ENCODE measurements around the gene BNC2.

Gene BNC2

DNA sequence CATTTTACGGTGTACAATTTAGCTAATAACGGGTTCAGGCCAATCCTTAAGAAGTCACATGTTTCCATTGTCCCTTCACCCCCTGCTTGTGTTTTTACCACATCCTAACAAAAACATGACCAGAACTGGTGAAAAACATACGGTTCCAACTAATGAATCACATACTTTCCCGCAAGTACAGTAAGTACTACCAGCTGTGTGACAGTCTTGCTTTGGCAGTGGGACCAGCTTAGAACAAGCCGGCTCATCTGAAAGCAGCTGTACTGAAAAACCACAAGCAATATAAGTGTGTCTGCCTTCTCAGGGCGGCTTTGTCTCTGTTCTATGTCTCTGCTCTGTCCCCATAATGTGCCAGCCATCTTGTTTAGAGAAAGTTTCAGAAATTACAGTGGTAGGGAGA, 242.5 kb downstream of the BNC2 start:
- DNase-seq (ENCODE audit: low spot score): no peak

DNA sequence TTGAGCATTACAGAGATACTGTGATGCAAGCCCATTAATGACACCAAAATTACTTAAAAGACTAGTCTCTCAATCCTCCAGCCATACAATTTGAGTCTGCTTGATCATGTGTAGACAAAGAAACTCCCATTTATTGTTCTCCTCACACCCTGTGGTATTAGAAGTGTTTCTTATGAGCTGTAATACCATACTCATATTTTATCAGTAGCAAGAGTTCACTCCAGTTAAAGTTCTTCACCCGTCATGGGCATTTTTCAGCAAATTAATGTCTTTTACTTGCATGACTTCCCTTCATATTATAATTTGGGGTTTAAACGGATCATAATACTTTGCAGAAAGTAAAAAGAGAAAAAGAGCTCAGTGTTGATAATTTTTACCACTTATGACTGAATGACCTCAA, 242.9 kb downstream of the BNC2 start:
- no peak for DNase-seq (ENCODE audit: low spot score)

DNA sequence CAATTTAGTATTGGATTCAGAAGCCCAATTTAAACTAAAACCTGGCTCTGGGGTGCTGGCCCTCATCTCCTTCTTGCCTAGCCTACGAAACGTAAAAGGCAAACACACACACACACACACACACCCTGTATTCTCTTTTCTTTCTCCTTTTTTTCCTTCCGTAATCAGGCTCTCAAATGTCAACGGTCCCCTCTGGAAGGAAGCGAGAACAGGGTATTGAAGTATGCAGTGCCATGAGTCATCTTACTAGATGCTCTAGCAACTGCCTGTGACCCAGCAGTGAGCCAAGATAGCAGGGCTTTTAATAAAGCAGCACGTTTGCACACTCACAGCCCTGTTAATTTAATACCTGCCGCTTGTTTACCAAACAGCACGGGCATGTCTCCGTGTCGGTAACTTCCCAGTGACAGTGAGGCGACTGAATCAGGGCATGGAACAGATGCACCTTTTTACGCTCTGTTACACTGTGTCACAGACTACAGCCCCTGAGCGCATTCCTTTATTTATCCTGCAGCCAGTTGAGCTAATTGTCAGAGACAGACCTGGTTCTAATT, 243.8 kb downstream of the BNC2 start:
- no peak for DNase-seq (ENCODE audit: low spot score)

DNA sequence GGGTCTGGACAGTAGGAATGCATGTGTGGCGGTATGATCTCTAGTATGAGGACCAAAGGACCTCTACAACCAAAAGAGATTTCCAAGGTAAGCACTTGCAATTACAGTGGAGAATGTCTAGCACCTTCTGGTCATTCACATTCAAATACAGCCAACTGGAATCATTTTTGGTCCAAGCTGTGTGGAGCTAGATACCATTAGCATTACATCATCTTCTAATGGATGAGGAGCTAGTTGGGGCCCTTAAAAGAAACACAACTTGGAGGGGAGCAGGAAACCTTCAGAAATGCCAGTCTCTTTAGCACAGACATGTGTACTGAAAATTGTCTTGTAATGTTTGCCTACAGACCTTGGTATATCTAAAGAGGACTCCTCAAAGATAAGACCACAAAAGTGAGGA, 244.7 kb downstream of the BNC2 start:
- DNase-seq (ENCODE audit: low spot score): no peak

DNA sequence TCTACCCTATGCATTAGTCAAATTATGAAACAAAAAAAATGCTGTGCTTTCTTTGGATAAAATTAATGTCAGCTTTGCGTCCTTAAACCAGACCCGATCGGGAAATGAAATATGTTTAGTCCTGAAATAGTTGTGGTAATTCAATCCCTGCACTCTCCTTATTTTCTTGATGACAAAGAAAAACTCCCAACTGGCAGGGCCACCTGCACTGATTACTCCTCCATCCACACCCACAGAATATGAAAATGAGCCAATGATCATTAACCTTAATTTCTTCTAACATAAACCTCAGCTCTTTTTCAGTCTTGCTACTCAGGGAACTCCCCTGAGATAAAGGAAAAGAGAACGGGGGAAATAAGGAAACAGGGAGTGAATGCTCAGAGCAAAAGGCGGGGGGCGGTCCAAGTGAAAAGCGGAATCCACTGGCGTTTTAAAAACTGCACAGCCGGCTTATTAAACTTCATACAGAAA, 245.3 kb downstream of the BNC2 start:
- DNase-seq (ENCODE audit: low spot score): no peak

DNA sequence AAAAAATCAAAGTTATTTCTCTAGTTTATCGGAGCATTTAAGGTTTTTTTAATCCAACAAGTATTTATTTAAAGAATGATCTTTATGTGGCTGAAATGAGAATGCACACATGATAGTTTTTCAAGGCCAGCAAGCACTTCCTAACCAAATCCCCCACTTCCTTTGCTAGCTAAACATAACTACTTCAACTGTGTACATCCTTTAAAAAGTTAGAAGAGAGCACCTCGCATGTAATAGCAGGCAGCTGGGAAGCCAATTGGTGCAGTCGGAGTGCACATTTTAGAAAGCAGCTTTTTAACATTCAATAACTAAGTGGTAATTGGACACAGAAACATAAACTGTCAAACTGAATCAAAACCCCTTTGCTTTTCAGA, 245.7 kb downstream of the BNC2 start:
- no peak for DNase-seq (ENCODE audit: low spot score)

DNA sequence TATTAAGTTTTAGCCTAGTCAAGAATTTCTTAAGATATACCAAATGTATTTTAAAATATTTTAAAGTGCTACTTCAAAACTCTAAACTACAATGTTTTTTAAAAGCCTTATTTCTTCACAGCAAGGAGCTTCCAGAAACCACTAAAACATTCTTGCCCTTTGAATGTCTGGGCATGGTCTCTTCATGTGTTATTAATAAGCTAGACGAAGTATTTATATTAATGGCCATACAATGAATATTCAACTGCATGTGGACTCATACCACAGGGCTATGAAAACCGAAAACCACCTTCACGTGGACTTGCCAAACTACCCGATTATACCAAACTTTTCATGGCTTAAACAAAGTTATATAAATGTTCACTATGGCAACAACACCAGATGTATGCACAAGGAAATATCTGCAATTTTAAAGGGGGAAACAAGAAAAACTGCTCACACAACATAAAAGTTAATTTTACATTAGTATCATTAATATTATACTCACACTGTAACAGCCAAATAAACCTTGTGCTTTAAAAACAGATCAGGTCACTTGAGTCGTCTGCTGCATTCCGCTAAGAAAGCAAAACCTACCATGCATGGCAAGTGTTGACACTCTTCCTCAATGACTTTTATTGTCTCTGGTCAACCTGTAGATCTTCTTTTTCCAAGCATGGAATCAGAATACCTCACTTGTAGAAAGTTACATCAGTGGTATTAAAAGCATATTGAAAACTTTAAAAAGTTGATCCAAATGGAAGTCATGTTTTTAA, 246.3 kb downstream of the BNC2 start:
- no peak for DNase-seq (ENCODE audit: low spot score)

DNA sequence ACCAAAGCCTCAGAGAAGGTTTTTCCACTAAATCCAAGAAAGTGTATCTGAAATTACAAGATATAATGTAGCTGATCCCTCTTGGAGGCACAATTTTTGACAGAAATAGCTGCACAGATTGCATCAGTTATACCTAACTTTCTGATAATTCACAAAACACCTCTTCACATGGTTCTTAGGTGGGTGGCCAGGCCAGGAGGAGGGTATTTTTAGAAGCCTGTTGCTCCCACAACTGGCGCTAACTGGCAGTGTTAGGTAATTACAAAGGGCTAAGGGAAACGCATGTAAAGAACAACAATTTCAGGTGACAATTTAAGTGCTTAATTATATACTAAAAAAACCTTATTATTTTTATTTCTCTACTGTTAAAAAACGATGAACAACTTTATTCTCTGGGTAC, 247.9 kb downstream of the BNC2 start:
- DNase-seq (ENCODE audit: low spot score): no peak

DNA sequence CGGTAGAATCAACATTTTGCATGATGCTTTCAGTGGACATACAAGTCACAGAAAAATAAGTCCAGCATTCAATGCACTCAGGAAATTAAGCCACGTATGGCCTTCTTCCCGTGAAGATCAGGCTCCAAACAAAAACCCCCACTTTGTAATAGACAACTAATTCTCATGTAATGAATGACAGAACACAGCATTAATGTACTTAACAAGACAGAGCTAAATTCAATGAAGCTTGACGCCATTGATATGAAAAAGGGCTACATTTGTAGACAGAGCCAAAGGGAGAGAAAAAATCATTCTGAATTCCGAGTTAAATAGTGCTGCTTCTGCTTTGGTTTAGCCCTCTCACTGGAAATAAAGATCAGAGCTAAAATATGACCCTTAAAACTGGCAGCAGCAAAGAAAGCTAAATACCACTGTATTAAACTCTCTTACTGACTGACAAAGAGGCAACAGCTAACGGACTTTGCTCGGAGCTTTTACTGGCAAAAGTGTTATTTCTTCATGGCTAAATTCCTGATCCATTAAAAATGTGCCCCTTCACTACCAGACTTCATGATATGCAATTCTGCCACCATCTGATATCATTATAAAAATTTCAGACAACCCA, 250.5 kb downstream of the BNC2 start:
- DNase-seq (ENCODE audit: low spot score): no peak

DNA sequence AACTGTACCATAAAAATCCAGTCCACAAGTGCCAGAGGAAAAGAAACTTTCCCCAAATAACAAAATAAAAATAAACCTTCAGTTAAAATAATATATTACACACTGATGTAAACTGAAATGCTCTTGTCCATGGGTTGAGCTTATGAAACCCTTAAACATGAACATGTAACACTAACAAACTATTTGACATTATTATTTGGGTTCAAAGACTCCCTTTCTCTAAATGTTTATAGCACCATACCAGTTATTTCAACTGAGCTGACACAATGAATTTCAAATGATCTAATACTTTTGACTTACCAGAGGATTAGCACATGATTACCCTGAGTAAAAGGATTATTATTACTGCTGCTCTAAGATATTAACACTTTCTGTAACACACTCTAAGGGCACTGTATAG, 251.1 kb downstream of the BNC2 start:
- DNase-seq (ENCODE audit: low spot score): no peak

DNA sequence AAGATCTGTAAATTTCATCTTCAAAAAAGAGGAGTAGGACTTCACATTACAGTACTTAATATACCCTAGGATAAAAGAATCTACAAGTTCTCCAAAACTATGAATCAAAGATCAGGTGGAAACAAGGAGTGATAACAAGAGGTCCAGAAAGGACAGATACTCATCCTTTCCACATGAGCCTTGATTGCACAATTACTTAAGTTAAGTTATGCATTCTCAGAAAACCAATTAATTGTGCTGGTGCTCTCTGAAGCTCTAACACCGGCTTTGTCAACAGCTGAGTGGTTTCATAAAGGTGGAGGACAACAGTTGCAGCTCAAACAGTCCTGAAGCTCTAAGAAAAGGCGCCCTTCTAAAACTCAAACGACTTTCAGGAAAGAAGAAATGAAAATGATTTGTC, 251.9 kb downstream of the BNC2 start:
- no peak for DNase-seq (ENCODE audit: low spot score)

DNA sequence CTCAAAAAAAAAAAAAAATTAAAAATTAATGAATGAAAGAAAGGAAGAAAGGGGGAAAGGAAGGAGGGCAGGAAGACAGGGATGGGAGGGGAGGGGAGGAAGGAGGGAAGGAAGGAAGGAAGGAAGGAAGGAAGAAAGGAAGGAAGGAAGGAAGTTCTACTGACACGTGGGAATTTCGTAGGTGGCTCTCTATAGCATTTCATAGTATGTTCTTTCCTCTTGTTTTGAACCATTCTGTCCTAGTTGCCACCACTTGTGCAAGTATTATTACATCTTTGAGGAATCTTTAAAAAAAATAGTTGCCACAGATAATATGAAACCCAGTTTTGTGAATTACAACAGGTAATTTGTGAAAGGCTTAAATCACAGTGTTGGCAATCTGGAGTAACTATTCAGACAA, 253.8 kb downstream of the BNC2 start:
- no peak for DNase-seq (ENCODE audit: low spot score)

DNA sequence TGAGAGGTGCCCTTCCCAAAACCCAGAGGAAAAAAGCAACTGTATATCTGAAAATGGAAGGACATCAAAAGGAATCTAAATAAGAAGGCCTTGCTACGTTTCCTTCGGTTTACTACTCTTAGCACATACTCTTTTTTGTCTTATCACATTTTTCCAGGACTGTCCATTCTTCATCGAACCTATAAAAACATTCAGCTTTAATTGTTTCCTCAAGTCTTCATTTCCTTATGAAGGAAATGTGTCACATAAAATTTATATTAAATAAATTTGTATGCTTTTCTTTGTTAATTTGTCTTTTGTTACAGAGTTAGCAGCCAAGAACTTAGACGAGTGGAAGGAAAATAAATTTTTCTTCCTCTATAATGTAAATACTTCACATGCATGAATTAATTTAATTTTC, 255.0 kb downstream of the BNC2 start:
- DNase-seq (ENCODE audit: low spot score): no peak

DNA sequence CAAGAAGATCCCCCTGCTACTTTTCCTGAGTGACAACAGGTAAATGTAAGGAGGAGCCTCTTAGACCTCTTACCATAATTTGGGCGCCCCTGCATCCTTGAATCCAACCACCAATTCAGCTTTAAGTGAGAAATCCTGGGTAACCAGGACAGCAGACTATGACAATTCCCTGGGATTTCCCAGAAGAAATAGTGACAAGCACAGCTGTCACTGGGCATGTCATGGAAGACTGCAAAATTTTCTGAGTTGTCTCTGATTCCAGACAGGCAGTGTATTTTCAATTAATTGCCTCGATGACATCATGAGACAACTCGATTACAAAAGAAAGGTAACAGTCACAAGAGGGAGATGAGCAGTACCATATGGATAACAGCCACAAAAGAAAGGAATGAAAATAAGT, 256.9 kb downstream of the BNC2 start:
- no peak for DNase-seq (ENCODE audit: low spot score)

DNA sequence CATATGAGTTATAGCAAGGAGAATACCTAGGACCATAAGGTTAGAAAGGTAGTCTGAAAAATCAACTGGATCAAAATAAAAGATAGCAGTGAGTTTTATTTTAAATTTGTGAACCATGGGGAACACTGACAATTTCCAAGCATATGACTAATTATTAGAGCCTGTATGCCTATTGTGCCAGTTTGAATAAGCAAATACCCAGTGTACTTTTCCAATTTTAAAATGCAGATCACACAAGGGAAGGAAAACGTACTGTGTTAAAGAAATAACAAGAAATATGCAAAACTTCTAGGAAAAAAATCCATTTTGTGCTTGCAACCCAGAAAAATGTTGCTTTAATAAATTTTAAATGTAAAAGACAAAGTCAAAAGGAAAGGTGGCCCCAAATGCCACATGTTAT, 257.4 kb downstream of the BNC2 start:
- no peak for DNase-seq (ENCODE audit: low spot score)

DNA sequence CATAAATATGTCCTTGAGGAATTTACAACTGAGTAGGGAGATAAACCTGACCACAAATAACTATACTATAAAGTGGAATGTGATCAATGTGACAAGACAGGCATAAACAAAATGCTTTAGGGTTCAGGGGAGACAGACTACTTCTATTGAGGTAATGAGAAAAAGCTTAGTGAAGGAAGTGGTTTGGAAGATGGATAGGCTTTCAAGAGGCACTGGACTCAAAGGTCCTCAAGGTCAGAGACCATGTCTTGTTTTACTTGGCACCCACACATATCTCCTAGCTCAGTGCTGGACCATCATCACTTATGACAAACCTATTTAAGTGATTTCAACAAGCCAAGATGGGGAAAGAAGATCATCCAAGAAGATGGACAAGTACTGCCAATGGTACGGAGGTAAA, 257.8 kb downstream of the BNC2 start:
- no peak for DNase-seq (ENCODE audit: low spot score)

DNA sequence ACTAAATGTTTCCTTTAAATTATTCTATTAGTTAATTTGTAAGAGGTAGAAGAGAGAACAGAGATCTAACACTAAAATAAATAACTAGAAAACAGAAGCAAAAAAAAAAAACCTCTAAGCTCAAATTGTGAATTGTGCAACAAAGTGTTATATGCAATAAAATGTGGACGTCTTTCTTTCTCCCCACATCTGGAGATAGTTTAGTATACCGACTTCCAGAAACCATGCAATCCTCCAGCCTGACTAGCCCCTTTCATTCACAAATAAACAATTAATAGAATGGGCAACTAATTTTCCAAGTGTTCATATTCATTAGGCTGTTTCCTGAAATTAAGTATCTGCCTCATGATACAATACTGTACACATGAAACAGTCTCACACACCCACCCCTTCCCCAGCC, 258.5 kb downstream of the BNC2 start:
- no peak for DNase-seq (ENCODE audit: low spot score)

DNA sequence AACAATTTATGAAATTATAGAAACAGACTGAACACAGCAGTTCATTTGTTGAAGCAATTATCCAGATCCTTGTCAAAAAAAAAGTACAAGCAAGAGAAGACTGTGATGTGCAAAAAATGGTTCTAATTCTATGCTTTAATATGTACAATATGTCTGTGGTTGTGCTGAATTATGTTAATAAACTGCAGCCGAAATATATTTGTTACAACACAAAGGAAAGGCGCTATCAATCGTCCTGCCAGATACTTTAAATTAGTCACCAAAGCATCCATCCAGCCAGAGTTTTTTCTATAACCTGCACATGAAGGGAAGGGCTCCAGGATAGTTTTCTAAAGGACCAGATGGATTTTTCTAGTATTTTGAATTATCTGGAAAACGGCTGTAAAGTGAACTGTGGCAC, 259.5 kb downstream of the BNC2 start:
- no peak for DNase-seq (ENCODE audit: low spot score)

DNA sequence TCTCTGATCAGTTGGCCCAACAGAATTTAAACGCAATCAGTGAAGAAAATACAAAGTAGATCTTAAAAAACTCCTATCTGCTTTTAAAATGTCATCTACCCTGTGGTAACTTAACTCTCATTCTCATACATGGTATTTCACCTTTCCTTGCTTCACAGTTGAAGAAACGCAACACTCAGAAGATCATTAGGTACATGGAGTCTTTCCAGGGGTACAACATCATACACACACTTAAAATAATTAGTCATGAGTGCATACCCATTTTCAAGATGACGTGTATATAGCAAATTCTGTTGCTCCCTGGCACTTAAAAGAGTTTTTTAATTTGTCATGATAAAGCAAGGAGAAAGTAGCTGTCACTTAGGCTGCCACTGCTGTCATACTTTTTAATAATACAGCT, 259.9 kb downstream of the BNC2 start:
- no peak for DNase-seq (ENCODE audit: low spot score)

DNA sequence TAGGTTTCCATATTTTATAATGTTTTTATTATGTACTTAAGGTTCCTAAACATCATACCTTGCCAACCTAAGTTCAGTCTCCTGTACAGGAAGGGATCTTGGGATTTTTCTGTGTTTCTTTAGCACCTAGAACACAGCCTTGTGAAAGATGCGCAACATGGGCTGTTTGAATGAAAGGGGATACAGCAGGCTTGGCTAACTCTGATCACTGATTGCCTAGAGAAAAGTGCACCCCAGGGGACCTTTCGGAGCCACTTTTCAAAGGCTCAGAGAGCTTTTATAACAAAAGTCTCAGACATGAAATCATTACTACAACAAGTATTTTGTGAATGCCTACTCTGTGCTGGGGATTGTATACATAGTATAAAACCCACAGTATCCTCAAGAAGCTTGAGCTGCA, 261.6 kb downstream of the BNC2 start:
- no peak for DNase-seq (ENCODE audit: low spot score)

DNA sequence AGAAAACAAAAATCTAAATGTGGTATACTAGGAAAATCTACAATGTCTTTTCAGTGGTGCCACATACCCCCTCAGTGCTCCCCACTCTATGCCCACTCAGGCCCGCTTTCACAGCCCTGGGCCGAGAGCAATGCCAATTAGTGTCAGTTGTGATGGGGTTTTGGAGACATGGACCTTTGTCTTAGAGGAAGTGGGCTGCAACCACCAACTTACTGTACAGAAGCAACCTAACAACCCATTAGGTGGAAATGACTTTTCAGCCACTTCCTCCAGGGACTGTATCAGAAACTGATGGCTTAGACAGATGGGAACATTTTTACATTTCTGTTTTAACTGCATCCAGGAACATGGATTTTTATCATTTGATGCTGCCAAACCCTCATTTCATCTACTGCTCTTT, 268.0 kb downstream of the BNC2 start:
- no peak for DNase-seq (ENCODE audit: low spot score)

DNA sequence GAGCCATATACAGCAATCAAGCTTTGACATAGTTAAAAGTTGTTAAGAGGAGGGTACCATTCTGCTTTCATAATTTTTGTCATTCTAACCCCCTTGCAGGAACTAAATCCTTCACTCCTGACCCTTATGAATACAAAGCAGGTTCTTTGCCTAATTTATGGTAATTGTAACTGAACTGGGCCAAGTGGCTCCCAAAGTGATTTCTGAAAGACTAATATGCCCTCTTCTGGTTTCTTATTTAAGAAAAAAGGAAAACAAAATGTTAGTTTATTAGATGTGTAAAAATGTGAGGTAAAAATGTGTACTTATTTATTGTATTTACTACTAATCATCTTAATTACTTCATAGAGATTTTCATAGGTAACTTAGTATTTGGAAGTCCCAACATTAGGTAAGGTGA, 268.5 kb downstream of the BNC2 start:
- DNase-seq (ENCODE audit: low spot score): no peak

DNA sequence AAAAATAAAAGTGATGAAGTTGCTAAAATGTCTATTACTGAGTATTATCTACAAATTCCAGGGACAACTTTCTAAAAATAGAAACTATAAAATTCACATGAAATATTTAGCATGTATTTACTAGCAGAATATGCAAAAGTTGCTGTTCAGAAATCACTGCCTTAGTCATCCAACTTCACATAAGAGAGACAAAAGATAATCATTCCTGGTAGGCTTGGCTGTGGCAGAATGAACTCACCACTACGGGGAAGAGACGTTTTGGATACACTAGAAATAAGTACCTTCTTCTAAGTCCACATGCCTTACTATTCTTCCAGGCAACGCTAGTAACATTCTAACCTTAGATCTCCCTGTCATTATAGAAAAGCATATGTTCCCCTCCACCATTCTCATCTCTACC, 272.2 kb downstream of the BNC2 start:
- no peak for DNase-seq (ENCODE audit: low spot score)

DNA sequence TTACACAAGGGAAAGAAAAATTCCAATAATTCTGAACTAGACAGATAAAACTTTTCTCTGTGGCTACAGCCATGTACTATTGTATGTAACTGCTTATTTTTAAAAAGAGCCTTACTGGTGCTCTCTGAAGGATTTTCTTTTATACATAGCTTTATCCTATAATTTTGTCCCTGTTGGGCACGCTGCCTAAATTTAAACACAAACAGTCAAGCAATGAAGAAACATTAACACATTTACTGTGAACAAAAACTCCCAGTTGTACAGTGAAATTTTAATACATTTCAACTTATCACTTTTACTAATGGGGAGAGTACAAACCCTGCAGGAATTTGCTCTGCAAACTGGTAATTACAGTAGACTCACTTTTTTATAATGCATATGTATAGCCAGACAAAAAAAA, 273.3 kb downstream of the BNC2 start:
- DNase-seq (ENCODE audit: low spot score): no peak

Measured in CD4-positive, alpha-beta T cell treated with Interleukin-2 at 100 ng/mL for 4 hours (primary cell).